Caco-2 (cell line): ENCODE measurements around the gene ZNF609. TPM values are rescaled to one million over a fixed set of nuclear protein-coding genes. Genes with fewer than 3 reads are reported as not detected.

Source experiments
- BruUV-seq: library from RNA; stranded (reverse); fragments of 400-500 nt; replicated peaks from 2 replicates; lab custom pipeline; 2021; lab: Mats Ljungman, UMichigan
- CTCF ChIA-PET: fragments of 300-600 bp; sonication (Branson Sonifier 250); formaldehyde crosslinking; loops from one replicate; lab custom pipeline; 2022; ENCODE audit warnings: antibody characterized with exemption; lab: Charles Lee
- POLR2A ChIA-PET: fragments of 300-600 bp; sonication (Branson Sonifier 250); formaldehyde crosslinking; loops from one replicate; lab custom pipeline; 2022; ENCODE audit warnings: antibody characterized with exemption; lab: Charles Lee
- DNase-seq, 2 experiments: peaks; one replicate each; pipeline versions ENCODE4 v3.0.0 to v3.0.0-alpha.2; 2020 to 2022
- H3K27me3 ChIP-seq: replicated peaks from 2 replicates; pipeline ENCODE4 v1.6.0; 2011; ENCODE audit warnings: low read length; ENCODE audit not compliant: control insufficient read depth, insufficient read depth
- H3K36me3 ChIP-seq: 2 replicates; pipeline ENCODE4 v1.5.1; 2011; ENCODE audit warnings: low read length; ENCODE audit not compliant: control insufficient read depth, insufficient read depth
- H3K4me1 ChIP-seq: fragments of 250-450 bp; sonication (Bioruptor Pico); 2 replicates; pipeline ENCODE4 v1.5.1; 2020; ENCODE audit warnings: mild to moderate bottlenecking
- H3K4me3 ChIP-seq: 2 replicates; pipeline ENCODE4 v1.5.1; 2011; ENCODE audit warnings: low read depth, mild to moderate bottlenecking, control low read depth, low read length
- H3K9me3 ChIP-seq: fragments of 250-450 bp; sonication (Bioruptor Pico); 2 replicates; pipeline ENCODE4 v1.5.1; 2020; ENCODE audit warnings: mild to moderate bottlenecking, moderate library complexity
- H3K27ac Mint-ChIP-seq: one replicate; pipeline ENCODE4 v1.8.0; 2022; ENCODE audit warnings: mixed read lengths; ENCODE audit not compliant: unreplicated experiment
- H3K27me3 Mint-ChIP-seq: one replicate; pipeline ENCODE4 v1.8.0; 2022; ENCODE audit warnings: mixed read lengths; ENCODE audit not compliant: insufficient read depth, unreplicated experiment
- H3K36me3 Mint-ChIP-seq: one replicate; pipeline ENCODE4 v1.8.0; 2022; ENCODE audit warnings: mild to moderate bottlenecking, mixed read lengths; ENCODE audit not compliant: insufficient read depth, unreplicated experiment
- H3K4me1 Mint-ChIP-seq: one replicate; pipeline ENCODE4 v1.8.0; 2022; ENCODE audit warnings: low read depth, mixed read lengths; ENCODE audit not compliant: unreplicated experiment
- H3K4me3 Mint-ChIP-seq: one replicate; pipeline ENCODE4 v1.8.0; 2022; ENCODE audit warnings: mild to moderate bottlenecking, moderate library complexity, mixed read lengths; ENCODE audit not compliant: unreplicated experiment
- H3K9me3 Mint-ChIP-seq: one replicate; pipeline ENCODE4 v1.8.0; 2022; ENCODE audit warnings: mixed read lengths; ENCODE audit not compliant: unreplicated experiment
- CTCF ChIP-seq, 2 experiments: fragments of 200-600 bp in 1 of 2; IDR thresholded peaks; 1 replicate in 1 of 2; 2 replicates in 1 of 2; pipeline versions ENCODE4 v1.5.1 to v1.8.0; 2011 to 2022; ENCODE audit warnings: antibody characterized with exemption in 1 of 2, control low read depth in 1 of 2, inconsistent platforms in 1 of 2, low read depth in 1 of 2, low read length in 1 of 2, mild to moderate bottlenecking in 1 of 2, moderate library complexity in 1 of 2; ENCODE audit not compliant: insufficient read depth in 1 of 2, severe bottlenecking in 1 of 2, unreplicated experiment in 1 of 2
- intact Hi-C: fragments of 100-400 bp; cut with micrococcal nuclease; formaldehyde crosslinking; loops from one replicate; pipeline ENCODE4 v1.10.0; 2022; ENCODE audit not compliant: unreplicated experiment
- total RNA-seq: library from RNA; stranded (reverse); gene quantifications from 2 replicates; pipeline ENCODE4 v1.2.3, GENCODE V29; 2022

Gene ZNF609
- total RNA-seq, 1 experiment from 2014 or later: 30.1 TPM

- Mint-ChIP-seq H3K27ac (peak overlapping the region; percentile 77), H3K4me1 (peaks cover 7% of the 10 kb centered on the region), H3K27me3 (no peaks in the 10 kb centered on the region), H3K9me3 (no peaks in the 10 kb centered on the region), H3K36me3 (no peaks in the 10 kb centered on the region), H3K4me3 (no peak overlapping the region)
- H3K36me3 ChIP-seq: no peaks in the 10 kb centered on the region
- no peak for TF ChIP-seq CTCF (IDR thresholded peaks at IDR 0.05; ENCODE audit: insufficient read depth in 1 of 2, low read depth in 1 of 2, low read length in 1 of 2, severe bottlenecking in 1 of 2, unreplicated experiment in 1 of 2)
- H3K27me3 ChIP-seq: no peaks in the 10 kb centered on the region
- H3K4me1 ChIP-seq: peaks cover 17% of the 10 kb centered on the region
- POLR2A ChIA-PET: no interaction called here
- no peaks in the 10 kb centered on the region; the same call in 1 of the 2 replicates for H3K9me3 ChIP-seq
- CTCF ChIA-PET: interaction anchor here (1.0 kb wide), 1 partner anchor 43 kb away, joined by 3 read pairs; no protein-coding TSS in a partner anchor
- no TSS peak for BruUV-seq
- intact Hi-C loops: no loop called here
- no peak overlapping the region for H3K4me3 ChIP-seq
- no peak for DNase-seq
Measured at GRCh38 chr15:64610257-64610919, 150.0 kb downstream of the ZNF609 start.

GRCh38 chr15:64611085-64611725, 150.8 kb downstream of the ZNF609 start:
- Histone ChIP-seq H3K4me3 (no peak overlapping the region), H3K36me3 (no peaks in the 10 kb centered on the region), H3K9me3 (no peaks in the 10 kb centered on the region; the same call in 1 of the 2 replicates), H3K27me3 (no peaks in the 10 kb centered on the region), H3K4me1 (peaks cover 17% of the 10 kb centered on the region)
- ChIA-PET CTCF (interaction anchor here (1.0 kb wide), 1 partner anchor 42 kb away, joined by 3 read pairs; no protein-coding TSS in a partner anchor), POLR2A (no interaction called here)
- no peaks in the 10 kb centered on the region for H3K36me3 Mint-ChIP-seq
- intact Hi-C loops: no loop called here
- TF ChIP-seq CTCF (IDR thresholded peaks at IDR 0.05; ENCODE audit: insufficient read depth in 1 of 2, low read depth in 1 of 2, low read length in 1 of 2, severe bottlenecking in 1 of 2, unreplicated experiment in 1 of 2): no peak
- DNase-seq: no peak
- H3K27ac Mint-ChIP-seq: no peak overlapping the region
- peaks cover 7% of the 10 kb centered on the region for H3K4me1 Mint-ChIP-seq
- no peaks in the 10 kb centered on the region for H3K27me3 Mint-ChIP-seq
- no peaks in the 10 kb centered on the region for H3K9me3 Mint-ChIP-seq
- no peak overlapping the region for H3K4me3 Mint-ChIP-seq
- no TSS peak for BruUV-seq

- Histone ChIP-seq H3K4me3 (no peak overlapping the region), H3K9me3 (no peaks in the 10 kb centered on the region; the same call in 1 of the 2 replicates), H3K36me3 (no peaks in the 10 kb centered on the region), H3K27me3 (no peaks in the 10 kb centered on the region), H3K4me1 (peaks cover 17% of the 10 kb centered on the region)
- intact Hi-C loops: no loop called here
- TF ChIP-seq CTCF (IDR thresholded peaks at IDR 0.05; ENCODE audit: insufficient read depth in 1 of 2, low read depth in 1 of 2, low read length in 1 of 2, severe bottlenecking in 1 of 2, unreplicated experiment in 1 of 2): no peak
- DNase-seq: no peak
- no peaks in the 10 kb centered on the region for H3K9me3 Mint-ChIP-seq
- no peaks in the 10 kb centered on the region for H3K36me3 Mint-ChIP-seq
- no peak overlapping the region for H3K4me3 Mint-ChIP-seq
- H3K27ac Mint-ChIP-seq: no peak overlapping the region
- peaks cover 17% of the 10 kb centered on the region for H3K4me1 Mint-ChIP-seq
- no peaks in the 10 kb centered on the region for H3K27me3 Mint-ChIP-seq
- BruUV-seq: no TSS peak
- POLR2A ChIA-PET: no interaction called here
- CTCF ChIA-PET: no interaction called here
Measured at GRCh38 chr15:64614519-64614918, 154.1 kb downstream of the ZNF609 start.
